ENCODE measurements around the gene PTPRJ.
"Not testable (repeated sequence)": the region's sequence is repeated elsewhere in the genome, so short reads cannot be mapped to it uniquely, and the experiment has no call there.

Gene PTPRJ

GRCh38 chr11:48123934-48124755, 143.8 kb downstream of the PTPRJ start:
- DNase-seq, result no peak

GRCh38 chr11:48124880-48125279, 144.5 kb downstream of the PTPRJ start:
- no peak for DNase-seq

DNA sequence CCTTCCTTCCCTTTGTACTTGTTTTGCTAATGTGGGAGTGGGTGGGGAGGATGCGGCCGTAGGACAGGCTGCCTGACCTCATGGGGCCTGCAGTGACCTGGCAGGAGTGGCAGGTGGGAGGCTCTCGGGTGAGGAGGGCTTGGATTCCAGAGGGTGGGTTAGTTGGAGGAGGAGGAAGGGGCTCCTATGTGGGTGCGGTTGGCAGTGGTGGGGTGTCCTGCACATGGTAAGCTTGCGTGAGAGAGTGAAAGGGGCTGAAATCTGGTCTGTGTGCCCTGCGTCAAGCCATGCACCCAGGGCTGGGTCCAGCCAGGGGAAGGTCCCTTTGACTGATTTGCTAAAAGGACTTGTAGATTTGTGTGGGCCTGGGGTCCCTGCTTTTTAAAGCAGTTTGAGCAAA, 145.5 kb downstream of the PTPRJ start:
- DNase-seq, result no peak

DNA sequence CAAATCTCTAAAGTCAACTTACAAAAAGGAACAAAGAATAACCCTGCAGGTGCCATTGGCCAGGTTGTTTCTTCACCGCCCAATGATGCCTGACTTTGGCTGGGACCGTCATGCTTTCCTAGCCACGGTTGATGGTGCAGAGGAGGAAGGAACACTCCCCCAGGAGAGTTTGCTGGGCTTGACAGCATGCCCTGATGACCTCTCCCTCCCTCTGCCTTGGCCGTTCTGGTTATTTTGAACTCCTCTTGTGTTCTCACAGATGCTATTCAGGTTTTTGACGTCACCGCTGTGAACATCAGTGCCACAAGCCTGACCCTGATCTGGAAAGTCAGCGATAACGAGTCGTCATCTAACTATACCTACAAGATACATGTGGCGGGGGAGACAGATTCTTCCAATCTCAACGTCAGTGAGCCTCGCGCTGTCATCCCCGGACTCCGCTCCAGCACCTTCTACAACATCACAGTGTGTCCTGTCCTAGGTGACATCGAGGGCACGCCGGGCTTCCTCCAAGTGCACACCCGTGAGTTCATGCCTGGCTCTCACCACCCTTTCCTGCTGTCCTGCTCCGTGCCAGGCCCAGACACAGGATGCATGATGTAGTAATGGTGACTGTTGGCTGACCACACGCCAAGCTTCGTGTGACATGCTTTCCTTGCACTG, 147.3 kb downstream of the PTPRJ start:
- no peak for DNase-seq

GRCh38 chr11:48129697-48130395, 149.5 kb downstream of the PTPRJ start:
- no peak for DNase-seq

DNA sequence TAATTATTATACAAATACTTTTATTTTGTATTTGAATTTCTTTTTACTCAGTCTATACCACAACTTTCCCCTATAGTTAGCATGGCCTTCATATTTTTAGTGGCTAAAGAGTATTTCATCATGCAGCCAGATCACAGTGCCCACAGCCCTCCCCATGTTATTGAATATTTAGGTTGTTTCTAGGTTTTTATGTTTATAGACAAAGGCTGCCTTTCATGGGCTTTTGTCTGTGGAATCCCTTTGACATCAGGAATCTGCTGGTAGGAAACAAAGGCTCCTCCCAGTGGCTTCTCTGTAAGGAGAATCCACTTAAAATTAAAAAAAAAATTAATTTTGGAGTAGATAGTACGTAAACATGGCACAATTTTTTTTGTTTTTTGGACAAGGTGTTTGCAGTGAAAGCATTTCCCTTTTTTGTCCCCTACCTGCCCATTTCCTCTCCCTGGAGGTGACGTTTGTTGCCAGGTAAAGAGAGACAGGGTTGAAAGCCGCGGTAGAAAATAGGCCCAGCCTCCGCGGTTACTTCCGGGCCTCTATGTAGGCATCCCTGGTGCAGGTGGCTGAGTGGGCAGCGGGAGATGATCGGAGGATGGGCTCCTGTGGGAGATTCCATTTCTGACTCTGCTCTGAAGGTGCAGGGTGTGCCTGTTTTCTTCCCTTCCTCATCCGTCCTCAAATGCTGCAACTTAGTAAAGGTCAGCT, 154.0 kb downstream of the PTPRJ start:
- no peak for DNase-seq

DNA sequence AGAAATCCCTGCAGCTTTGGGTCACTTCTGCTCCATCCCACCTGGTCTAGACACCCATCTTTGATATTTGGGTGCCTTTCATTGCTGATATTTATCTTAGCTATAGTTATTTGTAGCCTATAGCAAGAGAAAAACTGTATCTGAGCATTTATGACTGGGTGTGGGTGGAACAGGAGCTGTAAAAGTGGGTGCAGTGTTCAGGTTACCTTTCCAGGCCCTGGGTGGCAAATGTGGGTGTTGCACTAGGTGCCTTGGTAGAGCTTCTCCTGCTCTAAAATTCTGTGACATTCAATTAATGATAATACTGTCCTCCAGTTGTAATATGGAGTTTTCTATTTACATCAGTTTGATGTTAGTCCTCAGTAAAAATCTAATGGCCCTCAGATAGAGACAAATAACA, 157.9 kb downstream of the PTPRJ start:
- DNase-seq, result no peak

GRCh38 chr11:48139896-48140295, 159.5 kb downstream of the PTPRJ start:
- DNase-seq, result not testable (repeated sequence)

DNA sequence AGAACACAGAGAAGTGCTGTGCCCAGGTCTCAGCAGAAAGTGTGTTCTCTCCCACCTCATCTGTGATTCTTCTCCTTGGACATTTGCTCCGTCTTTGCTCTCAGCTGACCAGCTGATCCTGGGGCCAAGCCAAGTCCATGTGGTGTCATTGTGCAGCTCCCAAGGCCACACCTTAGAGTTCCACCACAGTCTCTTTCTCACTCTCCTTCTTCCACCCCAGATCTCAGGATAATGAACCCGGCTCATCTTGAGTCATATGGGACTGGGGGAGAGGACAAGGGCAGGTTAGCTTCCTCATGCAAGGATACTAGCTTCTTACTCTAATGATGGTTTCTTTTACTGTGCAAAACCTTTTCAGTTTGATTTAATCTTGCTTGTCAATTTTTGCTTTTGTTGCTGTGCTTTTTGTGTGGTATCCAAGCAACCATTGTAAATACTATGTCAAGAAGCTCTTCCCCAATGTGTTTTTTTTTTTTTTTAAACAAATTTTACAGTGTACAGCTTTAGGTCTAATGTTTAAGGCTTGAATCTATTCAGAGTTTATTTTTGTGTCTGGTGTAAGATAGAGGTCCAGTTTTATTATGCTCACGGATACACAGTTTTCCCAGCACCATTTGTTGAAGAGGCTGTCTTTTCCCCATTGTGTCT, 161.2 kb downstream of the PTPRJ start:
- no peak for DNase-seq

GRCh38 chr11:48142889-48143288, 162.5 kb downstream of the PTPRJ start:
- DNase-seq, result no peak

- DNase-seq, result no peak
Observed at GRCh38 chr11:48148749-48149148, 168.4 kb downstream of the PTPRJ start.

GRCh38 chr11:48150213-48150612, 169.9 kb downstream of the PTPRJ start:
- no peak for DNase-seq

- DNase-seq, result no peak
Observed at GRCh38 chr11:48154151-48154550, 173.8 kb downstream of the PTPRJ start.

DNA sequence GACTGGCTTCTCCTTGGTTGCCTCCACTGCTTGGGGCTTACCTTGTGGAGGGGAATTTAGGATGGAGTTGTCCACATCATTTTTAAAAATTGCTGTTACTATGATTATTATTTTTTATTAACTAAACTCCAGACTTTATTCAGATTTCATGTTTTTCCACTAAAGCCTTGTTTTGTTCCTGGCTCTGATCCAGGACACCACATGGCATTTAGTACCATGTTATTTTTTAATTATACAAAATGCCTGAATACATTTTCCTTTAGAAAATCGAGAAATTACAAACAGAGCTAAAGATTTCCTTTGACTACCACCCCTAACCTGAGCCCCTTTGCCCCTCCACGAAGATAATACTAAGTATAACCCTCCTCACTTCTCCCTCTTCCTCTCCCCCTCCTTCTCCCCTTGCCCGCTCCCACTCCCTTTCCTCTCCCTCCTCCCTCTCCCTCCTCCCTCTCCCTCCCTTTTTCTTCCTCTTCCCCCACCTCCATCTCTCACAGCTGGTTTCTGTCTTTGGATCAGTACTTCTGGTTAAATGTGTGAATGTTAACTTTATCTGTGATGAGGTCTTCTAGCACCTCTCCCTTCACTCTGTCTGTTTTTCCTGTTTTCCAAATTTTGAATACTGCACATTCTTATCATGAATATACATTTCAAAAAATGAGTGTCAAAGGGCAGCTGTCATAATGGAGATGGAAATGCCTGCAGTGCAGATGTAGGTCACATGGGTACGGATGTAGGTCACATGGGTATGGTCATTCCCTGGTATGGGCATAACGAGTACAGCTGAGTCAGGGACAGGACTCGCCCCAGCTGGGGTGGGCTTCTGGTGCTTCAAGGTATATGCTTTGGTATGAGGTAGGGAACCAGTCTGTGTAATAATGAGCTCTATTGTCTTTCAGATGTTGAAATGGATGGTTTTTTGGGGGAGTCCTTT, 181.9 kb downstream of the PTPRJ start:
- no peak for DNase-seq

DNA sequence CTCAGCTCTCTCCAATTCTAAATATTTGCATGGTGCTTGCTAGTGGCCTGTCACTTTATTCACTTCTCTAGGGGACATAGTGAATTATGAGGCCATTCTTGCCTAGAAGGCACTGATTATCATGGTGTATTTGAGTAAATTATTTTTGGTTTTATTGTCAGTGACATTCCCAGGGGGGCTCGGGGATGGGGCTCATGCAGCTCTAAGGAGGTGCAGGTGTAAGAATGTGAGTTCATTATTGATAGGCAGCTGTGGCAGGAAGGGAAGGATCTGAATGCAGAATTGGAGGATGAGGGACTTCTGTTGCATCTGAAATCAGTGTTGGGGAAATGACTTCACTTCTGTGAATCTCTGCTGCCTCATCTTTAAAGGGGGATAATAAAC, 182.5 kb downstream of the PTPRJ start:
- no peak for DNase-seq

DNA sequence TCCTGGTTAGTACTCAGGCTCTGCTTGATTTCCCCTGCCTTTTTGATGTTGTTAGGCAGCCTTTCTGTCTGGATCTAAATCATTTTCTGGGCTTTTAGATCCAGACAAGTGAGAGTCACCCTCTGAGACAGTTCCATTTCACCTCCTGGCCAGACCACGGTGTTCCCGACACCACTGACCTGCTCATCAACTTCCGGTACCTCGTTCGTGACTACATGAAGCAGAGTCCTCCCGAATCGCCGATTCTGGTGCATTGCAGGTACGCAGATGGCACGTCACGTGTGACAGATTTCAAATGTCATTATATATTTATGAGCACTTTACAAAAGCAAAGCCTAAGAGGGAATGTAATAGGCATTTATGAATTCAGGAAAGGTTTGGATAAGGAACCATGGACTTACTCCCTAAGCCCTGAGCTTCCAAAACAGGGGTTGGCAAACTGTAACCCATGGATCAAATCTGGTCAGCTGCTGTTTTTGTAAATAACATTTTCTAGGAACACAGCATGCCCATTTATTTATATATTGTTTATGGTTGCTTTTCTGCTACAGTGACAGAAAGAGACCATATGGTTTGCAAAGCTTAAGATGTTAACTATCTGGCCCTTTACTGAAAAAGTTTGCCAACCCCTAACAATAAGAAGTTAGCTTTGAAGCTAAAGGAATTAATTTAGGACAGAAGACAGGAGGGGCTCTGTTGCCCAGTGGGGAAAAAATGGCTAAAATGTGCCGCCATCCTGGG, 183.2 kb downstream of the PTPRJ start:
- DNase-seq, result no peak

DNA sequence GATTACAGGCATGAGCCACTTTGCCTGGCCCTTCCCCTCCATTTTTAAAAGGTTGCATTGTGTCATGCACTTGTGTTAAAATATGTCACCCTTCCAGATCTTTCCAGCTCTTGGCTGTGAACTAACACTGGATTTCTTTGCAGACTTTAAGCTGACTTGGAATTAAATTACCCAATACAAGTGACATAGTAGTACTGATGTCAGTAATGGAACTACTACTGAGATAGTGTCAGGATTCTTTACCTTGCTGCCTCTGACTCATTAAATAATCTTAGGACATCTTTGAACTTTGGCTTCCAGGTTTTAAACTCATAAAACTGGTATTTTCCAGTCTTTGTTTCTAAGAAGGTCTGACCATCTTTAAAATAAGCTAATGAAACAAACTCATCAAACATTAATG, 184.5 kb downstream of the PTPRJ start:
- no peak for DNase-seq

DNA sequence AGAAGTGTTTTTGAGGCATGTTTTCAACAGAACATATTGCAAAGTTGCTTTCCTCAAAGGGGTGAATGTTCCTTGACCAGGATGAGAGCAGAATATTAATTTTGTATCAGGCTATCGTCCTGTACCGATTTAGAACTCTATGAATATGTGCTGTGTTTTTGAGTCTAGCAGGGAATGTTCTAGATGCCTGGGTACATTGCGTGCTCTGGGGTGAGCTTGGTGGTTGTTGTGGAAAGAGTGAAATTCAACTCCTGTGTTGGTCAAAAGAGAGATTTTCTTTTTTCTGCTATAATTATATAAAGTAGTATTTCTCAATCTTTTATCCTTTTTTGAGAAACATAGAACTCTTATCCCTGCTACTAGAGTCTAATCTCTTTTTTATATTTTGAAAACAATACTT, 185.1 kb downstream of the PTPRJ start:
- DNase-seq, result no peak

GRCh38 chr11:48167380-48167779, 187.0 kb downstream of the PTPRJ start:
- no peak for DNase-seq

DNA sequence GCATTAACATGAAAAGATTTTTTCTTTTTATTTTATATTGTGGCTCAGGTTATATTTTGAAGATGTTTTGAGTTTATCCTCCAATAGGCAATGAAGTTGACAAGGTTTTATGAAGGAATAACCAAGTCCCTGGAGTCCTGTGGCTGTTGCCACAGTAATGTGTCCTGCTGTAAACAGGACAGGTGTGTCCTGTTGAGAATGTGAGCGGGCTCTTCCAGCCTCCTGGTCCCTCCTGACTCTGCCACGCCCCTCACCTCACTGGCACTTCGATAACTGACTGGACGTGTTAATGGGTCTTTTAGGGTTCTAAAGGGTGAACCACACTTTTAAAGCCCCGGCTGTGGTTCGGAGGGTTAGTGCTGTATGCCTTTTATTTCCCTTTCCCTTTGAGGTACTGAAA, 188.5 kb downstream of the PTPRJ start:
- DNase-seq, result no peak

DNA sequence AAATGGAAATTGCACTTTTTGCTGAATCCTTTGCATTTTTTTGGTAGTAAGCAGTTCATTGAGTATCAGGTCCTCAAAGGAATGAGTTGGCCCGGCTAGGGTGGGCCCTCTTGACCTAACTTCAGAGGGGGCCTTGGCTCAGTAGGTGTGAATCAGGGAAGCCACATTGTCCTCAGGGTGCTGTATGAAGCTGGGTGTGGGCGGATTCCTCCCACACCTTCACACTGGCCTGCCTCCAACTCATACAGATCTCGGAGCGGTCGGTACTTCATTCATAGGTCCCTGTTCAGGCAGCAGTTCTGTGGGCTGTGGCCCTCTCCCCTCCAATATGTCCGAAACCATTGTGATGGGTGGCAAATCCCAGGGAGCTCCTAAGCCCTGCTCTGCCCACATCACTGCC, 188.9 kb downstream of the PTPRJ start:
- no peak for DNase-seq
